HG02798 (cell line): ENCODE results near the gene TAAR2.
A peak's percentile ranks its signal among the peaks of the same experiment; 100 is the strongest.
"Not testable (repeated sequence)": the region's sequence is repeated elsewhere in the genome, so short reads cannot be mapped to it uniquely, and the experiment has no call there.

Experiments used
- ATAC-seq: cut with Tn5 transposase; IDR thresholded peaks from one replicate; pipeline ENCODE4 v1.9.1; 2021; ENCODE audit warnings: mild to moderate bottlenecking; ENCODE audit not compliant: unreplicated experiment, poor library complexity

Gene TAAR2

GRCh38 chr6:132624175-132624574 lies at the start of gene TAAR2:
TSS of gene TAAR2 (minus strand) at chr6:132624275. CDS start at chr6:132624275, 0 bp downstream.
- no peak for ATAC-seq

GRCh38 chr6:132673376-132674094 lies 49.5 kb upstream of the TAAR2 start:
- no peak for ATAC-seq

- no peak for ATAC-seq
These were observed 47.2 kb upstream of the TAAR2 start for GRCh38 chr6:132671295-132671694.

- peak; percentile 81 for ATAC-seq
These were observed 45.7 kb upstream of the TAAR2 start for GRCh38 chr6:132669690-132670291.

GRCh38 chr6:132666118-132666517 lies 42.0 kb upstream of the TAAR2 start:
- no peak for ATAC-seq

GRCh38 chr6:132664309-132665034 lies 40.4 kb upstream of the TAAR2 start:
- ATAC-seq: no peak

- no peak for ATAC-seq
These were observed 39.6 kb upstream of the TAAR2 start for GRCh38 chr6:132663661-132664060.

- no peak for ATAC-seq
These were observed 37.8 kb upstream of the TAAR2 start for GRCh38 chr6:132661906-132662305.

- ATAC-seq: no peak
These were observed 35.0 kb upstream of the TAAR2 start, which contains the start of gene TAAR1 for GRCh38 chr6:132659082-132659481. TSS of gene TAAR1 (minus strand) at chr6:132659182. CDS start at chr6:132646003, 13,179 bp downstream.

GRCh38 chr6:132651062-132651461 lies 27.0 kb upstream of the TAAR2 start:
- ATAC-seq: peak; percentile 50

GRCh38 chr6:132650429-132650828 lies 26.4 kb upstream of the TAAR2 start:
- no peak for ATAC-seq

GRCh38 chr6:132648828-132649227 lies 24.8 kb upstream of the TAAR2 start:
- no peak for ATAC-seq

GRCh38 chr6:132648356-132648755 lies 24.3 kb upstream of the TAAR2 start:
- ATAC-seq: peak; percentile 77

- ATAC-seq: no peak
These were observed 19.5 kb upstream of the TAAR2 start for GRCh38 chr6:132643547-132643946.

GRCh38 chr6:132637135-132637534 lies 13.1 kb upstream of the TAAR2 start:
- ATAC-seq: not testable (repeated sequence)

- not testable (repeated sequence) for ATAC-seq
These were observed 11.8 kb upstream of the TAAR2 start for GRCh38 chr6:132635906-132636305.

GRCh38 chr6:132635288-132635687 lies 11.2 kb upstream of the TAAR2 start:
- ATAC-seq: not testable (repeated sequence)

- no peak for ATAC-seq
These were observed 10.7 kb upstream of the TAAR2 start for GRCh38 chr6:132634796-132635195.

GRCh38 chr6:132633362-132633761 lies 9.3 kb upstream of the TAAR2 start:
- no peak for ATAC-seq

GRCh38 chr6:132623106-132623845 lies 799 bp downstream of the TAAR2 start:
- ATAC-seq: no peak
